WTC11 (cell line): Measurements from ENCODE around the gene TBKBP1. TPM values are rescaled to one million over a fixed set of nuclear protein-coding genes. Genes with fewer than 3 reads are reported as not detected.

Experiments used
- ATAC-seq: fragments of 200-7000 bp; cut with Tn5 transposase; 2 replicates; pipeline ENCODE4 v1.10.0; 2021; ENCODE audit warnings: mild to moderate bottlenecking, moderate library complexity
- CTCF ChIA-PET: fragments of 300-600 bp; sonication (Branson Sonifier 250); formaldehyde crosslinking; loops from one replicate; lab custom pipeline; 2021; ENCODE audit warnings: antibody characterized with exemption; lab: Charles Lee
- POLR2A ChIA-PET: fragments of 350-600 bp; sonication (Branson Sonifier 250); formaldehyde crosslinking; loops from one replicate; lab custom pipeline; 2021; ENCODE audit warnings: antibody characterized with exemption; lab: Charles Lee
- DNase-seq: peaks from one replicate; pipeline ENCODE4 v3.0.0; 2021; ENCODE audit warnings: low spot score
- H3K27ac Mint-ChIP-seq: 2 replicates; pipeline ENCODE4 v1.8.0; 2021; ENCODE audit warnings: mixed read lengths
- H3K27me3 Mint-ChIP-seq: 2 replicates; pipeline ENCODE4 v1.8.0; 2021; ENCODE audit warnings: low read depth, mild to moderate bottlenecking, moderate library complexity, mixed read lengths
- H3K36me3 Mint-ChIP-seq: 2 replicates; pipeline ENCODE4 v1.8.0; 2021; ENCODE audit warnings: mixed read lengths
- H3K4me1 Mint-ChIP-seq: 2 replicates; pipeline ENCODE4 v1.8.0; 2022; ENCODE audit warnings: mixed read lengths
- H3K4me3 Mint-ChIP-seq: 2 replicates; pipeline ENCODE4 v1.8.0; 2021; ENCODE audit warnings: mild to moderate bottlenecking, moderate library complexity, mixed read lengths
- H3K9me3 Mint-ChIP-seq: 2 replicates; pipeline ENCODE4 v1.8.0; 2021; ENCODE audit warnings: mixed read lengths
- CBFB ChIP-seq: sonication (generic); formaldehyde crosslinking; IDR thresholded peaks from 2 replicates; pipeline ENCODE4 v1.8.1; 2022; ENCODE audit warnings: mild to moderate bottlenecking, low read depth, missing genetic modification reagents
- CREB1 ChIP-seq: sonication (generic); formaldehyde crosslinking; IDR thresholded peaks from 2 replicates; pipeline ENCODE4 v1.8.0; 2023; ENCODE audit warnings: mild to moderate bottlenecking, missing genetic modification reagents
- E2F4 ChIP-seq: sonication (generic); formaldehyde crosslinking; IDR thresholded peaks from 2 replicates; pipeline ENCODE4 v1.8.1; 2022; ENCODE audit warnings: low read depth, mild to moderate bottlenecking, moderate library complexity, missing genetic modification reagents, borderline replicate concordance
- EMX1 ChIP-seq: fragments of 250-450 bp; sonication (Bioruptor Pico); IDR thresholded peaks from 2 replicates; pipeline ENCODE4 v1.8.0; 2021; ENCODE audit warnings: mild to moderate bottlenecking
- FOXK1 ChIP-seq: sonication (generic); formaldehyde crosslinking; IDR thresholded peaks from 2 replicates; pipeline ENCODE4 v1.8.0; 2022; ENCODE audit warnings: mild to moderate bottlenecking, moderate library complexity, missing genetic modification reagents
- MLX ChIP-seq: sonication (generic); formaldehyde crosslinking; IDR thresholded peaks from 2 replicates; pipeline ENCODE4 v1.8.1; 2023; ENCODE audit warnings: mild to moderate bottlenecking, missing genetic modification reagents, moderate library complexity
- RORB ChIP-seq: fragments of 250-450 bp; sonication (Bioruptor Pico); IDR thresholded peaks from 2 replicates; pipeline ENCODE4 v1.9.0; 2021; ENCODE audit warnings: mild to moderate bottlenecking
- SMAD3 ChIP-seq: sonication (generic); formaldehyde crosslinking; IDR thresholded peaks from 2 replicates; pipeline ENCODE4 v1.8.0; 2022; ENCODE audit warnings: missing genetic modification reagents, mild to moderate bottlenecking, borderline replicate concordance
- ZBTB21 ChIP-seq: sonication (generic); formaldehyde crosslinking; IDR thresholded peaks from 2 replicates; pipeline ENCODE4 v1.8.1; 2023; ENCODE audit warnings: mild to moderate bottlenecking, missing genetic modification reagents, borderline replicate concordance
- ZNF219 ChIP-seq: sonication (generic); formaldehyde crosslinking; IDR thresholded peaks from 2 replicates; pipeline ENCODE4 v1.8.0; 2023; ENCODE audit warnings: missing genetic modification reagents, mild to moderate bottlenecking, borderline replicate concordance
- ZNF416 ChIP-seq: fragments of 250-450 bp; sonication (Bioruptor Pico); IDR thresholded peaks from 2 replicates; pipeline ENCODE4 v1.9.0; 2021; ENCODE audit warnings: mild to moderate bottlenecking, inconsistent platforms
- ZNF423 ChIP-seq: fragments of 250-450 bp; sonication (Bioruptor Pico); IDR thresholded peaks from 2 replicates; pipeline ENCODE4 v2.1.2; 2022; ENCODE audit warnings: mild to moderate bottlenecking, moderate library complexity
- total RNA-seq: library from RNA; stranded (reverse); gene quantifications from 3 replicates; pipeline ENCODE4 v1.2.3, GENCODE V29; 2021
- TF ChIP-seq, protein P1 (sequence below): sonication (generic); formaldehyde crosslinking; conservative IDR thresholded peaks from 2 replicates; pipeline ENCODE4 v1.8.1; 2022; ENCODE audit warnings: mild to moderate bottlenecking, missing genetic modification reagents
- TF ChIP-seq, protein P2 (sequence below): sonication (generic); formaldehyde crosslinking; IDR thresholded peaks from 2 replicates; pipeline ENCODE4 v1.8.1; 2022; ENCODE audit warnings: low read depth, missing genetic modification reagents, borderline replicate concordance
- TF ChIP-seq, protein P3 (sequence below): sonication (generic); formaldehyde crosslinking; IDR thresholded peaks from 2 replicates; pipeline ENCODE4 v1.8.1; 2022; ENCODE audit warnings: mild to moderate bottlenecking, missing genetic modification reagents, moderate library complexity, borderline replicate concordance

Gene TBKBP1
- total RNA-seq, 1 experiment from 2014 or later, result 17.4 TPM

DNA sequence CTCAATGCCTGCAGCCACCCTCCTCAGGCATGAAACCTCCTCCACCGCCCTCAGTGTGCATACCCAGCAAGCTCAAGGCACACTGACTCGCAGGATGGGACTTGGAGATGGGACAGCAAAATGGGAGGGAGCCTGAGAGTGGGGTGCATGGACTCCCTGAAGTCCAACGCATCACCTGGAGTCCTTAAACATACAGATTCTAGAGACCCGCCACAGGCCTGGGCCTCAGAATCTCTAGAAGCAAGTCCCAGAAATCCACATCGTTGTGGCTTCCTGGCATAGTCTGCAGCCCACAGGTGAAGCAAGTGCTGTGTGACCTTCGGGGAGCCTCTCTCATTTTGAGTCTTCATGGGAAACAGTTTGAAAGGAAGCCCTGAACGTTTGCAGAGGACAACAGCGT is 35.5 kb downstream of the TBKBP1 start:
- no peak for TF ChIP-seq ZBTB21 (CRISPR knock-in tag)
- no peak for TF ChIP-seq FOXK1
- TF ChIP-seq ZNF423 (CRISPR knock-in tag), result no peak
- no peak for TF ChIP-seq EMX1
- TF ChIP-seq E2F4 (CRISPR knock-in tag), result no peak
- H3K27ac Mint-ChIP-seq, result no peak overlapping the region
- no peaks in the 10 kb centered on the region for H3K36me3 Mint-ChIP-seq
- no peaks in the 10 kb centered on the region for H3K9me3 Mint-ChIP-seq
- peaks cover 51% of the 10 kb centered on the region for H3K27me3 Mint-ChIP-seq
- DNase-seq (no peak), ATAC-seq (no peak)
- CTCF ChIA-PET, result no interaction called here
- POLR2A ChIA-PET, result no interaction called here
- H3K4me1 Mint-ChIP-seq, result peaks cover 17% of the 10 kb centered on the region
- H3K4me3 Mint-ChIP-seq, result no peak overlapping the region

GRCh38 chr17:47730681-47731080 is 36.7 kb downstream of the TBKBP1 start:
- ChIA-PET POLR2A (no interaction called here), CTCF (no interaction called here)
- H3K36me3 Mint-ChIP-seq, result no peaks in the 10 kb centered on the region
- no peak for DNase-seq
- H3K4me3 Mint-ChIP-seq, result no peak overlapping the region
- H3K27me3 Mint-ChIP-seq, result peaks cover 63% of the 10 kb centered on the region
- no peak overlapping the region for H3K27ac Mint-ChIP-seq
- peaks cover 17% of the 10 kb centered on the region for H3K4me1 Mint-ChIP-seq
- ATAC-seq, result no peak
- H3K9me3 Mint-ChIP-seq, result no peaks in the 10 kb centered on the region
- no peak for TF ChIP-seq ZNF219
- TF ChIP-seq, protein P1, sequence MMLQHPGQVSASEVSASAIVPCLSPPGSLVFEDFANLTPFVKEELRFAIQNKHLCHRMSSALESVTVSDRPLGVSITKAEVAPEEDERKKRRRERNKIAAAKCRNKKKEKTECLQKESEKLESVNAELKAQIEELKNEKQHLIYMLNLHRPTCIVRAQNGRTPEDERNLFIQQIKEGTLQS, result no peak
- no peak for TF ChIP-seq ZBTB21 (CRISPR knock-in tag)
- TF ChIP-seq, protein P2, sequence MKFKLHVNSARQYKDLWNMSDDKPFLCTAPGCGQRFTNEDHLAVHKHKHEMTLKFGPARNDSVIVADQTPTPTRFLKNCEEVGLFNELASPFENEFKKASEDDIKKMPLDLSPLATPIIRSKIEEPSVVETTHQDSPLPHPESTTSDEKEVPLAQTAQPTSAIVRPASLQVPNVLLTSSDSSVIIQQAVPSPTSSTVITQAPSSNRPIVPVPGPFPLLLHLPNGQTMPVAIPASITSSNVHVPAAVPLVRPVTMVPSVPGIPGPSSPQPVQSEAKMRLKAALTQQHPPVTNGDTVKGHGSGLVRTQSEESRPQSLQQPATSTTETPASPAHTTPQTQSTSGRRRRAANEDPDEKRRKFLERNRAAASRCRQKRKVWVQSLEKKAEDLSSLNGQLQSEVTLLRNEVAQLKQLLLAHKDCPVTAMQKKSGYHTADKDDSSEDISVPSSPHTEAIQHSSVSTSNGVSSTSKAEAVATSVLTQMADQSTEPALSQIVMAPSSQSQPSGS (CRISPR knock-in tag), result no peak

- CTCF ChIA-PET, result no interaction called here
- Mint-ChIP-seq H3K9me3 (no peaks in the 10 kb centered on the region), H3K4me1 (peaks cover 17% of the 10 kb centered on the region), H3K27ac (no peak overlapping the region), H3K27me3 (peaks cover 71% of the 10 kb centered on the region), H3K36me3 (no peaks in the 10 kb centered on the region), H3K4me3 (no peak overlapping the region)
- ATAC-seq (no peak), DNase-seq (no peak)
- no peak for TF ChIP-seq ZNF423 (CRISPR knock-in tag)
- TF ChIP-seq, protein P3, sequence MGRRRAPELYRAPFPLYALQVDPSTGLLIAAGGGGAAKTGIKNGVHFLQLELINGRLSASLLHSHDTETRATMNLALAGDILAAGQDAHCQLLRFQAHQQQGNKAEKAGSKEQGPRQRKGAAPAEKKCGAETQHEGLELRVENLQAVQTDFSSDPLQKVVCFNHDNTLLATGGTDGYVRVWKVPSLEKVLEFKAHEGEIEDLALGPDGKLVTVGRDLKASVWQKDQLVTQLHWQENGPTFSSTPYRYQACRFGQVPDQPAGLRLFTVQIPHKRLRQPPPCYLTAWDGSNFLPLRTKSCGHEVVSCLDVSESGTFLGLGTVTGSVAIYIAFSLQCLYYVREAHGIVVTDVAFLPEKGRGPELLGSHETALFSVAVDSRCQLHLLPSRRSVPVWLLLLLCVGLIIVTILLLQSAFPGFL, result no peak
- TF ChIP-seq RORB (CRISPR knock-in tag), result no peak
- no peak for TF ChIP-seq CREB1 (CRISPR knock-in tag)
- TF ChIP-seq ZNF416 (CRISPR knock-in tag), result no peak
- TF ChIP-seq MLX (CRISPR knock-in tag), result no peak
- no peak for TF ChIP-seq CBFB (CRISPR knock-in tag)
- POLR2A ChIA-PET, result no interaction called here
Observed at GRCh38 chr17:47731396-47731795, 37.4 kb downstream of the TBKBP1 start.

GRCh38 chr17:47732399-47733046 is 38.6 kb downstream of the TBKBP1 start:
- Mint-ChIP-seq H3K36me3 (no peaks in the 10 kb centered on the region), H3K4me3 (peak overlapping the region; percentile 74), H3K27ac (no peak overlapping the region), H3K9me3 (no peaks in the 10 kb centered on the region), H3K27me3 (peaks cover 77% of the 10 kb centered on the region), H3K4me1 (peaks cover 9% of the 10 kb centered on the region)
- DNase-seq (peak; percentile 7), ATAC-seq (peak; percentile 5)
- TF ChIP-seq SMAD3 (CRISPR knock-in tag) (0 out of 2 replicates have a peak, but pooled peaks have one; percentile 47), RORB (CRISPR knock-in tag) (no peak)
- ChIA-PET POLR2A (interaction anchor here (0.9 to 1.5 kb wide), 2 partner anchors 69 to 83 kb away, joined by 4 read pairs; partner anchors contain the start of gene KPNB1), CTCF (interaction anchor here (0.9 to 2.4 kb wide), 22 partner anchors 8 to 214 kb away, joined by 3 to 33 read pairs (median 6); partner anchors contain the start of genes KPNB1, LRRC46, MRPL10 and TBKBP1)
